HG02623 (cell line): ENCODE data around the gene MMP24.
"Not testable (repeated sequence)": the region's sequence is repeated elsewhere in the genome, so short reads cannot be mapped to it uniquely, and the experiment has no call there.

ENCODE experiments used
- ATAC-seq: cut with Tn5 transposase; IDR thresholded peaks from one replicate; pipeline ENCODE4 v1.9.1; 2021; ENCODE audit warnings: moderate library complexity; ENCODE audit not compliant: unreplicated experiment

Gene MMP24

DNA sequence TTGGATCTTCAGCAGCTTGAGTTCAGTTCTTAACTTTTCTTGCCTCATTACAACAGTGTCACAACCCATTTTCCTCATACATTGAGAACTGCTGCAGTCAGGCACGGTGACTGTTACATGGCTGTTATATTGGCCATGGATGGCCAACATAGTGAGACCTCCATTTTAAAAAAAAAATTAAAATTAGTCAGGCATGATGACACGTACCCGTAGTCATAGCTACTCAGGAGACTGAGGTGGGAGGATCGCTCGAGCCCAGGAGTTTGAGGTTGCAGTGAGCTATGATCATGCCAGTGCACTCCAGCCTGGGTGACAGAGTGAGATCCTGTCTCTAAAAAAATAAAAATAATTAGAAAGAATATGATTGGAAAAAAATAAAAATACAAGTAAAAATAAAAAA, 9.9 kb upstream of the MMP24 start:
- no peak for ATAC-seq

DNA sequence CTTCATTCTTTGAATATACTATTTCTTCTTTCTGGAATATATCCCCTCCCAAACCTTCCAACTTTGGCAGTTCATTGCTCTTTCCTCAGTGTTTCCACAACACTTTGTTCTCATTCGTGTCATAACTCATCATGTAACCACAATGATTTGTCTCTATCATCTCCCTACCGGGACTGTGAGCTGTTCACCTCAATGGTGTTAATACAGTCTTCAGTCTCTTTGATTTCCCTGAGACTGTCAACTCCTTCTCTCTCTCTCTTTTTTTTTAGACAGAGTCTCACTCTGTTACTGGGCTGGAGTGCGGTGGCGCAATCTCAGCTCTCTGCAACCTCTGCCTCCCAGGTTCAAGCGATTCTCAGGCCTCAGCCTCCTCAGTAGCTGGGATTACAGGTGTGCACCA, 2.5 kb upstream of the MMP24 start:
- ATAC-seq = no peak

DNA sequence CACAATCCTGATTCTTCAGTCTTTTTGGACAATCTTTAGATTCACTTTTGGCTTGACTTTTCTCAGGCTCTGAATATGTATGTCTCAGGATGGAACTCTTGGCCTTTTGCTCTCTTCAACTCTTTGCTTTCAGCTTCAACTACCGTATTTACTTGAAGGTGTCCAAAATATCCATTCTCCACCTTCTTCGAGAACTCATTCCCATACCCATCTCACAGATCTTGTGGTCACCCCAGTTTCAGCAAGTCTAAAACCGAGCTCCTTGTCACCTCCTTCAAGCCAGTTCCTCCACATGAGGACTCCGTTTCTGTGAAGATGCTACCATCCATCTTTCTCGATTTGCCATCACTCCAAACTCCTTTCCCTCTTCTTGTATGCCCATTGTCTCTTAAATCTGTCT, 2.0 kb upstream of the MMP24 start:
- no peak for ATAC-seq

DNA sequence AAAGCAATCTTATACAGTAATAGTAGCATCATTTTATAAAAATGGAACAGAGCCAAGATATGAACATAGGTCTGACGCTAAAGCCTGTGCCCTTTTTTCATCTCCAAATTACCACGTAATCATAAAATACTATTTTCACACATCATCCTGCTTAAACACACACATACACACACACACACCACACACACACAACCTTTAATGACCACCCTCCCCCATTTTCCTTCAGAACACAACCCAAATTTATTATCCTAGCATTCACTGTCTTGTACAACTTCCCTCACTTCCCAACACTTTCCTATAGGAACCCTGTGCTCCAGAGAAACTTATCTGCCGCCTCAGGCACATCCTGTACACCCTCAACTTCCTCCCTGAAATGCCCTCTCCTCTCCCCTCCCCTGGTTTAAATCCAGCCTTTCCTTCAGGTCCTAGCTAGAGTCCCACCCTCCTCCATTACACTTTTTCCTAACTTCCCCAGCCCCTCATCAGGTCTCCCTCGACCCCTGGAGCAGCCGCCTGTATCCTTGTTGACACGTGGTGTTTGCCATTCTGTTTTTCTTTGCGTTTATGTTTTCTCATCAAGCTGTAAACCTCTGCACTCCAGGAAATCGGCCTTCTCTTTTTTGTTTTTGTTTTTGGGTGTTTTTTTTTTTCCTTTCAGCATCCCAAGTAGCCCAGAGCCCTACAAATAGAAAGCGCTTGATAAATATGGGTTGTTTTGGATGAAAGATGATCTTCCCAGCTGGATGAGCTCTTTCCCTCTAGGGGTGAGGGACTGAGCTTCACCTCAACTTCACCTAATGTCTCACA, 968 bp upstream of the MMP24 start:
- ATAC-seq = no peak

DNA sequence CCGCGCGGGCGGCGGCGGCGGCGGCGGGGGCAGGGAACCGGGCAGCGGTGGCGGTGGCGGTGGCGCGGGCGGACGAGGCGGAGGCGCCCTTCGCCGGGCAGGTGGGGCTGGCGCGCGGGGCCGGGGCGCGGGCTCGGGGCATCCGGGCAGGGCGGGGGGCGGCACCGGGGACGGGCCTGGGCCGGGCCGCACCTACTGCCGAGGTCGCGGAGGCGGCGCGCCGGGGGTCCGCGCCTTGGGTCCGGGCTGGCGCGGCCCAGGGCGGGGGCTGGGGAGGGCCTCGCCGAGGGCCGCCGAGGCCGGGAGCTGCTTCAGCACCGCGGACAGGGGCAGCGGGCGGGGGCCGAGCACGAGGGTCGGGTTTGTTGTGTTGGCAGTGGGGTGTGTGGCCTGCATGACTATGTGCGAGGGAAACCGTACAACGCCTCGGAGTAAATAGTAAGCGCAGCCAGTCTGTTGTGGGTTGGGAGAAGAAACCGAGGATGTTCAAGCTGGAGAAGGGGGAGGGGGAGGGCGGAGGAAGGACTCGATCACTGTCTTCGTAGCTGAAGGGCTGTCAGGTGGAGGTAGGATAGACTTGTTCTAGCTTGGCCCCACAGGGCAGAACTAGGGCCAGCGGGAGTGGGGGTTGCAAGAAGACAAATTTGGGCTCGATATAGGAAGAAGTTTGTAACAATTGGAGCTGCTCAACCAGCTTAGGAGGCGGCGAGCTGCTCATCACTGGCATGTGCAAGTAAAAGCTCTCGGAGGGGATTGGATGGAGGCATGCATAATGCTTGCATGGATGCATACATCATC, 593 bp downstream of the MMP24 start:
- no peak for ATAC-seq

DNA sequence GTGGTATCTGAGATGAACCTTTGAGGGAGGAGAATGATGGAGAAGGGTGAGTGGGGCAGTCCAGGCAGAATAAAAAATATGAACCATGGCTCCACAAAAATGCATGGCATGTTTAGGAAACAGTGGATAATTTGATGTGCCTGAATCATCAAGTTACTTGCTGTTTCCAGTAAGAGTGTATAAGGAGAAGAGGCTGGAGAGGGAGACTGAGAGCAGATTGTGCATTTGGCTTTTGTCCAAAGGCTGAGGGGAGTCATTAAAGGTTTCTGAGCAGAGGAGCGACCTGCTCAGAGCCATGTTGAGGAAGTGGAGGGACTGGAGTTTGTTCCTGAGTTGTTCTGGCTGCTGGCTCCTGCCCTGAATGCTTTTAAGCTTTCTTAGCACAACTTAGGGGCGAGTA, 6.1 kb downstream of the MMP24 start:
- ATAC-seq = no peak

DNA sequence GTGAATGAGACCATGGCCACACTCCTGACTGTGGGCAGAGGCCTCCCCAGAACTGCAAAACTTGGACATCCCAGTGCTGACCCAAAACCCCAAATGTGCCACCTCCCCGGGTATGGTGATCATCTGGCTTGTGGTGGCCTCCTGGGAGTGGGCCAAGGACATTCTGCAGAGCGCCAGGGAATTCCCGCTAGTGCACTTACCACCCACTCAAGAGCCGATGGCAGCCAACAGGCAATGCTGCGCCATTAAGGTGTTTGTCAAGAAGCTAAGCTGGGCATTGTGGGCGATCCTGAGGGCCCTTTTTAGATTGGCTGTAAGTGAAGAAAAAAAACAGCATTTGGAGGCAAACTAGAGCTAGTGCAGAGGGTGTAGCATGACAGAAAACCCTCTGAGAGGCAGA, 9.4 kb downstream of the MMP24 start:
- ATAC-seq = no peak

DNA sequence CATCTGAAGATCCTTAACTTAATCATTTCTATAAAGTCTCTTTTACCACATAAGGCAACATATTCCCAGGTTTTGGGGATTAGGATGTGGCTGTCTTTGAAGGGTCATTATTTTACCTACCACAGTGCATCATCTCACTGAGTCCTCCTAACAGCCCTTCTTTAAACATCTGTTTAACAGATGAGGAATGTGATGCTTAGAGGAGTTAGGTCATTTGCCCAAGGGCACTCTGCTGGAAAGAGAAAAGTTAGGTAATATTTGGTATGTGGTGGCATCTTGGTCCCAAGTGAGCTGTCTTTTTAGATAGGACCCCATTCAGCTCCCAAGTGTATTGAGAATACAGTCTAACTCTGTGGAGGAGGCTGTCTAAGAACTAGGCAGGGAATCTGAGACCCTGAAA, 11.0 kb downstream of the MMP24 start:
- no peak for ATAC-seq

DNA sequence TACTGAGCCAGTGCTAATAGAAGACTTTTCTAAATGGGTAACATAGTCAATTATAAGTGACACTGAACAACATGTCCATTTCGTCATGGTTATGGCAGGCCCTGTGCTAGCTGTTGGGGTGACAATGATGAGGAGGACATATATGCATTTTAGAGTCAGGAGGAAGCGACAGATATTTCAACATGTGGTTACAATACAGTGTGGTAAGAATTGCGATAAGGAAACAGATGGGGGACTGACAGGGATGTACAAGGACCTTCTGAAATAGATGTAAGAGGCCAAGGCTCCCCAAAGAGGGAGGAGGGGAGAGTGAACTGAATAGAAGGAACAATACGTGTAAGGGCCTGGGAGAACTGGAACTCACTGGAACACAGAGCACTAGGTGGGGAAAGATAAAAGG, 11.7 kb downstream of the MMP24 start:
- ATAC-seq = no peak

DNA sequence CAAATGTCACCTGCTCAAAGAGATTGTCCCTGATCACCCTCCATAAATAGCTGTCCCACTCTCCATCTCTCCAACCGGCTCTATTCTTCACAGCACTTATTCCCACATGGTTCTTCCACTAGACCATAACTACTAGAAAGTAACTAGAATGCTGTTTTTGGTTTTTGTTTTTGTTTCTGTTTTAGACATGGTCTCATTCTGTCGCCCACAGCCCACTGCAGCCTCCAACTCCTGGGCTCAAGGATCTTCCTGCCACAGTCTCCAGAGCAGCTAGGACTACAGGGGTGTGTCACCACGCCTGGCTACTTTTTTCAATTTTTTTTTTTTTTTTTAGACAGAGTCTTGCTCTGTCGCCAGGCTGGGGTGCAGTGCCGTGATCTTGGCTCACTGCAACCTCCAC, 12.2 kb downstream of the MMP24 start:
- no peak for ATAC-seq

DNA sequence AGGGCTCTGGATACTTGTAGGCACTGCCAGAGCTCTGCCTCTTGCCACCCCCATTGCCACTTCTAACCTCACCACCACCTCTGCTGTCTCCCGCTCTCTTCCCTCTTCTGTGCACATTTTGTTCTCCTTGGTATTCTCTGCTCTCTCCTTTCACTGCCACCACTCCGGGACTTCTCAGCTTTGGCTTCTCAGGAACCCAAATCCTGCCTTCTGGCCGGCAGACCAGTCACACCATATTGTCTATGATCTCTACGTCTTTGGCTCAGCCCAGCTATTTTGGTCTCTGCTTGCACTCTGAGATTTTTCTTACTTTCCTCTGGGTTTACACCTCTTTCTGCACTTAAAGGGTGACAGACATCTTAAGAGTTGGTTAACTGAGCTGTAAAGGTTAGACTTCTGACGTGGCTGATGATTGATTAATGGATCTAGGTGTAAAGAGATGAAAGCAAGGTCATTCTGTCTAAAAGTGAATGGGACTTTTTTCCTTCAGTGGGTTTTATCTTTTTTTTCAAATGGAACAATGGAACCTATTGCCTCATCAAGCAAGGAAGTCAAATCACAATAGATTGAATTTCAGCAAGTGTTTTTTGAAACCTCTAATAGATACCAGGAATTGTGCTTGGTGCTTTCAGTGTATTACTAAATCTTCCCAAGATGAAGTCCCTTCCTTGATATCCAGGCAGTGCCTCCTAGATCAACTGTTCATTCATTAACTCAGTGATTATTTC, 13.8 kb downstream of the MMP24 start:
- ATAC-seq = no peak

DNA sequence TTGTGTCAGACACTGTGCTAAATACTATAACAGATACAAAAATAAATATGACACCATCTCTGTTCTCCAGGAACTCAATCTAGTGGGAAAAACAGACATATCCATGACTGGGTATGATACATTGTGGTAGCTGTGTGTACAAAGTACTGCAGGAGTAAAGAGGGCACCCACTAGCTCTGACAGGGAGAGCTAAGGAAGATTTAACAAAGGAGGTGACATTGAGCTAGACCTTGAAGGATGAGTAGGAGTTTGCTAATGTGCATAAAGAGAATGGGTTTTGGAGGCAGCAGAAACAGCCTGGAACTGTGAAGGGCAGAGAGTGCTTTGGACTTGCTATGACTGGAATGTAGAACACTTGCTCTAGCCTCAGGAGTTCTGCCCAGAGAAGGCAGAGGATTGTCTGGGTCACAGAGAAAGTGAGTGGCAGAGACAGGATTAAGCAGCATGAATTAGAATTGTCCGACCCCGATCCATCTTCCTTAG, 14.4 kb downstream of the MMP24 start:
- no peak for ATAC-seq

DNA sequence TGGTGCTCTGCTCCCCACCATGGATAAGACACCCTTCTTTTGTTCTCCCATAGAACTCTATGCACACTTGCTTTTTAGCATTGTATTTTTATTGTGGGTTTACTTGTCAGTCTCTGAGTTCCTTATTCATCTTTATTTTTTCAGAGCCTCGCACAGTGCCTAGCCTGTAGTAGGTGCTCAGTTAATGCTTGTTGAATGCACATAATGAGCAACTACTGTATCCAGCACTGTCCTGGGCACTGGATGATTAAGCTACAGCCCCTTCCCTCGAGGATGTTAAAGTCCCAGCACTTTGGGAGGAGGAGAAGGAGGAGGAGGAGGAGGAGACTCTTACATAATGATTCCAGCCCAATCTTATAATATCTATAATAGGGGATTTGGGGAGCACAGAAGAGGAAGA, 16.8 kb downstream of the MMP24 start:
- ATAC-seq = no peak

DNA sequence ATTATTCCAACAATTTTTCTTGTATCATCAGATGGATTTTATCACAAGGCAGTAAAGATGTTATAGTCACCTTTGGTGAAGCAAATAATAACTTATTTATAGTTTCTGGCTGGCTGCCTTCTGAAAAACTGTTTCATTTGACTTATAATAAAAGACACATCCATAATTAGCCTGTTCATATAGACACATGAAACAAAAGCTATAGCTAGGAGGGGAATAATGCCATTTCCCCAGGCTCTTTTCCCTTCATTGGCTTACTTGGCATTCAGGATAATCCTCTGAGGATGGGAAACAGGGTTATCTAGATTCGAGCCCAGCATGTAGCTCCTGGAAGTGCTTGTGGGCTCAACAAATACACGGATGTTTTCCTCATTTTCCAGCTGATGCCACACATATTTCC, 17.5 kb downstream of the MMP24 start:
- ATAC-seq = no peak

DNA sequence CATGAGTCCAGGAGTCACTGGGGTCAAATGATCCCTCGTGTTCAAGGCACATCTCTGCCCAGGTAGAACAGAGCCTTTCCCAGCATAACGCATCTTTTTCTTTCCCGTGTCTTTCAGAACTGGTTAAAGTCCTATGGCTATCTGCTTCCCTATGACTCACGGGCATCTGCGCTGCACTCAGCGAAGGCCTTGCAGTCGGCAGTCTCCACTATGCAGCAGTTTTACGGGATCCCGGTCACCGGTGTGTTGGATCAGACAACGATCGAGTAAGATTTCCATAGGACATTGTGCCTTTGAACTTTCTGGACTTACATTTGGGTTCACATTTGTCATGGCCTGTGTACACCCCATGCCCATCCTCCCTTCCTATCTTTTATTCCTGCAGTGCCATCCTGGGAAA, 20.2 kb downstream of the MMP24 start:
- ATAC-seq = no peak

DNA sequence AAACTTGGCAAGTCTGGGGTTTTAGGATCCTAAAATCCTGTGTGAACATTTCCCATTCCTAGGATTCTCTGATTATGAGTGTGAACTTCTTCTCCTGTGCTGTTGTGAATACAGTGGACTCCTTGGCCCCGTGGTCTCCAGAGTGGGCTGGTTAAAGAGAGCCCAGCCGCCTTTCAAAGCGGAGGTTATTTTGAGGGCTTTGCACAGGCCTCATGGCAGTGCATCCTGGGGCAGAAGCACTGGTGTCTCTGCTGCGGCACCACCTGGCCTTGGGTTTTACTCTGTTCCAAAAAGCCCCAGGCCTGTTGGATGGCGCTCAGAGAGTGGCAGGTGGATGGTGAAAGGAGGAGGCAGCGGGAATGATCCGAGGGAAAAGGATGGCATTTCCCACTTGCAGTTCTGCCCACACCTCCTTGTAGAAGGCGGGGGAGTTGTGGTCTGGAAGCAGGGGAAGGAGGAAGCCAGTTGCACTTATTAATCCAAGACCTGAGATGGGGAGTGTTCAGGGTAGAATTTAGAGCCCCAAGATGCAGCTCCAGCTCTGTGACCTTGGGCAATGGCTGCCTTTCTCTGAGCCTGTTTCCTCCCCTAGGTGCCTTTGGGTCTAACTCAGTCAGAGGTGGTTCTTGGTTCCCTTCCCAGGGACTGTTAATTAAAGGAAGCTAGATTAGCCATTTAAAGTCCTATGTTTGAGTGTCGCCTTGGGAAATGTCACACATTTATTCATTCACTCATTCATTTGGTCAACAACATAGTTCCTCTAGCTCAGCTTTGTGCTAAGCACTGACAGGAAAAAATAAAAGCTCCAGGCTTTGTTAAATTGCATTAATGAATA, 22.4 kb downstream of the MMP24 start:
- ATAC-seq = no peak

DNA sequence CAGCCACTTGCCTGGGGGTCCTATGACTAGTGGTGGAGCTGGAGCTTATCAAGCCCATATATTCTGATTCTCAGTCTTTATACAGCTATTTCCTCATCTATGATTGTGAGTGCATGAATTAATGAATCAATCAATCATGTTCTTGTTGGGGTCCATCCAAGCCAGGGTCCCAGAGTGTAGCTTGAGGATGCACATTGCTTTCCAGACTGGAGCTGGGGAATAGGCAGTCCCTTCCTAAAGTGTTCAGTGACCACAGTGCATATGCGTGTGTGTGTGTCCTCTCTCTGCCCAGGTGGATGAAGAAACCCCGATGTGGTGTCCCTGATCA, 25.1 kb downstream of the MMP24 start:
- no peak for ATAC-seq

DNA sequence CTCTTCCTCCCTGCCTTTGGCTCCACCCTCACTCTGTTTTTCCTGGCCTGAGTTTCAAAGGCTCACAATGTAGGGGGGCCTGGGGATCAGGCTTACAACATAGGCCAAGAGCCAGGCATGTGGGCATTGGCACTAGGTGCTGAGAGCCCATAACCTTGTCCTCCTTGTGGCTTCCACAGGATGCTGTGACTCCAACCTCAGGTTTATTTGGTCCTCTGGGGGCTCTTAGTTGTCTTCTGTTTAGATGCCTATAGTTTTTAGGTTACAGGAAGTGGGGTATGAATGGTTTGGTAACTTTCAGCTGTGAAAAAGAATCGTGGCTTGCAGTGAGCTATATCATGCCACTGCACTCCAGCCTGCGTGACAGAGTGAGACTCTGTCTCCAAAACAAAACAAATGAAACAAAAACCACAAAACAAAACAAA, 25.6 kb downstream of the MMP24 start:
- no peak for ATAC-seq

DNA sequence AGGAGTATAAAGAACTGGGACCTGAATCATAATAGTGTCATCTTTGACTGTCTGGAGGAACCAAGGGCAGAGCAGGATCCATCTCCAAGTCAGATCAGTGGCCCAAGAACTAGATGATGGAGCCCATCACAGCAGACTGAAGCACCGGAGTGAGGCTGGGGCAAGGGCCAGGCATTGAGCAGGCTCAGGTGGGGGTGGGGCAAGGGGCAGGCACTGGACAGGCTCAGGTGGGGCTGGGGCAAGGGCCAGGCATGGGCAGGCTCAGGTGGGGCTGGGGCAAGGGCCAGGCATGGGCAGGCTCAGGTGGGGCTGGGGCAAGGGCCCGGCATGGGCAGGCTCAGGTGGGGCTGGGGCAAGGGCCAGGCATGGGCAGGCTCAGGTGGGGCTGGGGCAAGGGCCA, 26.1 kb downstream of the MMP24 start:
- ATAC-seq = not testable (repeated sequence)

DNA sequence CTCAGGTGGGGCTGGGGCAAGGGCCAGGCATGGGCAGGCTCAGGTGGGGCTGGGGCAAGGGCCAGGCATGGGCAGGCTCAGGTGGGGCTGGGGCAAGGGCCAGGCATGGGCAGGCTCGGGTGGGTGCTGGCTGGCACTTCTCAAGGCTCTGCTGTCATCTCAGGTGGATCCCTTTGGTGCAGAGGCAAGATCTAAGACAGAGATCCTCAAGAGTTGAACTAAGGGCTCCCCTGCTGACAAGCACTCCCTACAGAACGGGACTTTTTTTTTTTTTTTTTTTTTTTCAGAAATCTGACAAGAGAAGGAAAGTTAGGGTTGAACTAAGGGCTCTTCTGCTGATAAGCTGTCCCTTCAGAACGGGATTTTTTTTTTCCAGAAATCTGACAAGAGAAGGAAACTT, 26.5 kb downstream of the MMP24 start:
- ATAC-seq = no peak

DNA sequence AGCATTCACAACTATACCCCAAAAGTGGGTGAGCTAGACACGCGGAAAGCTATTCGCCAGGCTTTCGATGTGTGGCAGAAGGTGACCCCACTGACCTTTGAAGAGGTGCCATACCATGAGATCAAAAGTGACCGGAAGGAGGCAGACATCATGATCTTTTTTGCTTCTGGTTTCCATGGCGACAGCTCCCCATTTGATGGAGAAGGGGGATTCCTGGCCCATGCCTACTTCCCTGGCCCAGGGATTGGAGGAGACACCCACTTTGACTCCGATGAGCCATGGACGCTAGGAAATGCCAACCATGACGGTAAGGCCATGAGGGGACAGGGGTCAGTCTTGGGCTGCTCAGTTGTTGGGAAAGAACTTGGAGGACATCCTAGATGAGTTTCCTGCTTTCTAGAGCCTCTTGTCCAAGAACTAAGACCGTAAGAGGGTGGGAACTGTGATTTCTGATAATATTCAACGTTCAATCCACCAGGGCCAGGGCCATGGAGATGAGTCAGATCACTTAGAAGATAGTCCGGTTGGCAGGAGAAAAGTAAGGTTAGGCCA, 28.0 kb downstream of the MMP24 start:
- no peak for ATAC-seq
